Stomach (tissue), 9 donors: Measurements from ENCODE around the gene TAF4. TPM values are rescaled to one million over a fixed set of nuclear protein-coding genes. Genes with fewer than 3 reads are reported as not detected.

Experiments used
- DNase-seq, 2 donors: peaks; one replicate each; pipeline versions ENCODE4 v3.0.0 to v3.0.0-alpha.2; 2013 to 2019
- H3K27ac ChIP-seq, 5 donors: fragments of 200-600 bp in 4 of 5; sonication (generic) in 4 of 5; one replicate each; pipeline ENCODE4 v1.5.1; 2013 to 2019; ENCODE audit warnings: mild to moderate bottlenecking in 1 of 5, moderate library complexity in 1 of 5
- H3K27me3 ChIP-seq, 3 donors: fragments of 200-600 bp; sonication (generic); one replicate each; pipeline ENCODE4 v1.5.1; 2017 to 2019; ENCODE audit warnings: mixed run types in 1 of 3
- H3K36me3 ChIP-seq, 4 donors: fragments of 200-600 bp; sonication (generic); 1 replicate in 3 of 4; 2 replicates in 1 of 4; pipeline ENCODE4 v1.5.1; 2016 to 2019
- H3K4me1 ChIP-seq, 4 donors: fragments of 200-600 bp; sonication (generic); one replicate each; pipeline ENCODE4 v1.5.1; 2016 to 2019
- H3K4me3 ChIP-seq, 4 donors: fragments of 200-600 bp; sonication (generic) in 3 of 4; one replicate each; pipeline ENCODE4 v1.5.1; 2016 to 2019; ENCODE audit warnings: mild to moderate bottlenecking in 1 of 4
- H3K9me3 ChIP-seq, 4 donors: fragments of 200-600 bp; sonication (generic); one replicate each; pipeline ENCODE4 v1.5.1; 2016 to 2019
- EP300 ChIP-seq: sonication (generic); formaldehyde crosslinking; IDR thresholded peaks from one replicate; pipeline ENCODE4 v1.6.1; 2017; ENCODE audit warnings: antibody characterized with exemption
- POLR2A ChIP-seq, 4 donors: fragments of 450-650 bp; IDR thresholded peaks; one replicate each; pipeline ENCODE4 v1.6.1; 2016; ENCODE audit warnings: antibody characterized with exemption in 4 of 4, control low read depth in 2 of 4, mild to moderate bottlenecking in 1 of 4, moderate library complexity in 1 of 4
- POLR2AphosphoS5 ChIP-seq, 3 donors: sonication (generic); formaldehyde crosslinking; IDR thresholded peaks; one replicate each; pipeline ENCODE4 v1.6.1; 2016; ENCODE audit warnings: antibody characterized with exemption in 3 of 3
- WGBS, 5 donors: extraction: QIAGEN DNeasy Blood & Tissue Kit in 3 of 5; methylation state at CpG; one replicate each; pipeline versions ENCODE4 v1.1.5 to v1.1.7; 2013 to 2018; 5-methylcytosine and 5-hydroxymethylcytosine counted together
- intact Hi-C: fragments of 100-400 bp; cut with DNase I; formaldehyde crosslinking; loops from one replicate; pipeline ENCODE4 v1.15.1; 2023; ENCODE audit warnings: low total_unique reads
- polyA plus RNA-seq, 3 donors: library from polyadenylated mRNA; stranded (reverse); fragments of 200-250 nt; gene quantifications; one replicate each; pipeline ENCODE4 v1.2.3, GENCODE V29; 2013
- total RNA-seq, 5 donors: library from RNA; depleted of rRNA; stranded (reverse); fragments of >200 nt; gene quantifications; one replicate each; pipeline versions ENCODE4 v1.1.0 to v1.2.3, GENCODE V29; 2014 to 2016
- TF ChIP-seq, protein P1 (sequence below), 7 experiments: fragments of 450-650 bp in 4 of 7; fragments of 200-600 bp in 3 of 7; sonication (generic) in 3 of 7; IDR thresholded peaks; one replicate each; pipeline ENCODE4 v1.5.1; 2016 to 2019; ENCODE audit warnings: antibody characterized with exemption in 7 of 7, control low read depth in 2 of 7, mild to moderate bottlenecking in 1 of 7
- donor health status: healthy with polysubstance abuse.
- donor health status: Bipolar disorder and iron deficiency.
- donor health status: healthy.

TAF4 gene
- total and polyA plus RNA-seq, 8 donors: 3.2 to 33.9 (median 11.2) TPM

DNA sequence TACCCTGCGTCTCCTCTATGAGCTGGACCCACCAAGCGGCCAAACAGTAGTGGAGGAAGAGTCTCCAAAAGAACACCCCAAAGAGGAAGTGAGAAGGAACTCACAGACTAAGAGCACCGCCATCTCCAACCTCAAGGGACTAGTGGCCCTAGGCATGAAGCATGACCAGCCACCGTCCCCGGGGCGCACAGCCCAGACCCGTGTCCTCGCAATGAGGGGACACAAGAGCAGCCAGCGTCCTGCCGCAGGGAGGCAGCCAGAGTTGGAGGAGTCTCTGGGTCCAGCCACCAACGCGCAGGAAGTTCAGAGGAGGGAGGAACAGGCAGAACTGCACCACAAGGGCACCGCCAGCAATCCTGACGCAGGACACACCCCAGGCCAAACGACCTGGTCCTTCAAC, 72.6 kb downstream of the TAF4 start:
- Histone ChIP-seq H3K4me1 (no peaks in the 10 kb centered on the region), H3K27ac (no peak overlapping the region), H3K4me3 (no peak overlapping the region), H3K9me3 (peaks cover 5 to 23% (median 17%) of the 10 kb centered on the region in 4 donors), H3K27me3 (no peaks in the 10 kb centered on the region), H3K36me3 (peaks cover 65 to 98% (median 95%) of the 10 kb centered on the region in 4 donors)
- intact Hi-C loops: no loop called here
- TF ChIP-seq, protein P1, sequence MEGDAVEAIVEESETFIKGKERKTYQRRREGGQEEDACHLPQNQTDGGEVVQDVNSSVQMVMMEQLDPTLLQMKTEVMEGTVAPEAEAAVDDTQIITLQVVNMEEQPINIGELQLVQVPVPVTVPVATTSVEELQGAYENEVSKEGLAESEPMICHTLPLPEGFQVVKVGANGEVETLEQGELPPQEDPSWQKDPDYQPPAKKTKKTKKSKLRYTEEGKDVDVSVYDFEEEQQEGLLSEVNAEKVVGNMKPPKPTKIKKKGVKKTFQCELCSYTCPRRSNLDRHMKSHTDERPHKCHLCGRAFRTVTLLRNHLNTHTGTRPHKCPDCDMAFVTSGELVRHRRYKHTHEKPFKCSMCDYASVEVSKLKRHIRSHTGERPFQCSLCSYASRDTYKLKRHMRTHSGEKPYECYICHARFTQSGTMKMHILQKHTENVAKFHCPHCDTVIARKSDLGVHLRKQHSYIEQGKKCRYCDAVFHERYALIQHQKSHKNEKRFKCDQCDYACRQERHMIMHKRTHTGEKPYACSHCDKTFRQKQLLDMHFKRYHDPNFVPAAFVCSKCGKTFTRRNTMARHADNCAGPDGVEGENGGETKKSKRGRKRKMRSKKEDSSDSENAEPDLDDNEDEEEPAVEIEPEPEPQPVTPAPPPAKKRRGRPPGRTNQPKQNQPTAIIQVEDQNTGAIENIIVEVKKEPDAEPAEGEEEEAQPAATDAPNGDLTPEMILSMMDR (IDR thresholded peaks at IDR 0.05): no peak
- TF ChIP-seq POLR2AphosphoS5 (IDR thresholded peaks at IDR 0.05) (no peak), EP300 (no peak), POLR2A (IDR thresholded peaks at IDR 0.05) (no peak)
- WGBS, 5 donors: 97 to 99% (median 97%) methylated on average over 15 of the region's 15 CpGs
- no peak for DNase-seq

DNA sequence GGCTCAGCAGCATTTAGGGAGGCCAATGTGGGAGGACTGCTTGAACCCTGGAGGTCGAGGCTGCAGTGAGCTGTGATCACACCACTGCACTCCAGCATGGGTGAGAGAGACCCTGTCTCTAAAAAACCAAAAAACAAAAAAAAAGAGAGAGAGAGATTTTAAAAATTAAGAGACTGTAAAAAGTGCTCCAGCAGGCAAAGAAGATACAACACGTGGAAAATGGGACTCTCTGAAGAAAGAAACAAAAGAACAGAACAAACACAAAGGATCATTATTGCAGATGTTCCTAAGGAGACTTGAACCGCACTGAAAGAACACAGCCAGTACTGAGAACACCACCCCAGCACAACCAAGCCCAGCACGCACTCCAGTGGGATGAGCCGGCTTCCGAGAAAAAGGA, 74.2 kb downstream of the TAF4 start:
- peaks cover 55 to 98% (median 95%) of the 10 kb centered on the region in 4 donors for H3K36me3 ChIP-seq

GRCh38 chr20:61990484-61990883, 75.2 kb downstream of the TAF4 start:
- H3K9me3 ChIP-seq: peaks cover 5 to 23% (median 17%) of the 10 kb centered on the region in 4 donors
- no peak for DNase-seq
- no peaks in the 10 kb centered on the region for H3K27me3 ChIP-seq
- intact Hi-C loops: no loop called here
- no peak overlapping the region for H3K27ac ChIP-seq
- no peaks in the 10 kb centered on the region for H3K4me1 ChIP-seq
- no peak overlapping the region for H3K4me3 ChIP-seq
- no peak for TF ChIP-seq POLR2AphosphoS5 (IDR thresholded peaks at IDR 0.05)
- TF ChIP-seq POLR2A (IDR thresholded peaks at IDR 0.05): no peak
- TF ChIP-seq, protein P1 (IDR thresholded peaks at IDR 0.05): no peak
- no peak for TF ChIP-seq EP300
- 87 to 96% (median 93%) methylated on average over 11 of the region's 11 CpGs for WGBS, 5 donors
- peaks cover 48 to 94% (median 92%) of the 10 kb centered on the region in 4 donors for H3K36me3 ChIP-seq

More for the DNA sequence above, 74.2 kb downstream of the TAF4 start:
- no peak for TF ChIP-seq POLR2A (IDR thresholded peaks at IDR 0.05)
- TF ChIP-seq, protein P1 (IDR thresholded peaks at IDR 0.05): no peak
- TF ChIP-seq EP300: no peak
- no peak for TF ChIP-seq POLR2AphosphoS5 (IDR thresholded peaks at IDR 0.05)
- Histone ChIP-seq H3K4me1 (no peaks in the 10 kb centered on the region), H3K9me3 (peaks cover 5 to 23% (median 17%) of the 10 kb centered on the region in 4 donors), H3K27me3 (no peaks in the 10 kb centered on the region), H3K4me3 (no peak overlapping the region), H3K27ac (no peak overlapping the region)
- no peak for DNase-seq
- intact Hi-C loops: no loop called here
- WGBS, 5 donors: 97 to 99% (median 98%) methylated on average over 6 of the region's 6 CpGs

- H3K4me1 ChIP-seq: no peaks in the 10 kb centered on the region
- intact Hi-C loops: no loop called here
- TF ChIP-seq POLR2AphosphoS5 (IDR thresholded peaks at IDR 0.05) (no peak), POLR2A (IDR thresholded peaks at IDR 0.05) (no peak), EP300 (no peak)
- TF ChIP-seq, protein P1 (IDR thresholded peaks at IDR 0.05): no peak
- peaks cover 5 to 23% (median 17%) of the 10 kb centered on the region in 4 donors for H3K9me3 ChIP-seq
- no peak for DNase-seq
- 80 to 88% (median 83%) methylated on average over 14 of the region's 14 CpGs for WGBS, 5 donors
- H3K27me3 ChIP-seq: no peaks in the 10 kb centered on the region
- no peak overlapping the region for H3K4me3 ChIP-seq
- H3K27ac ChIP-seq: no peak overlapping the region
- peaks cover 42 to 93% (median 91%) of the 10 kb centered on the region in 4 donors for H3K36me3 ChIP-seq
Observed at GRCh38 chr20:61989741-61990140, 75.9 kb downstream of the TAF4 start.
